Measurements from ENCODE around the gene INSRR. TPM values are rescaled to one million over a fixed set of nuclear protein-coding genes. Genes with fewer than 3 reads are reported as not detected.

The INSRR gene
- total and polyA plus RNA-seq, 9 of the 15 experiments (the other 6 are each of a cell fraction or from before 2014, with no cell fraction given): 0.03 to 0.18 (median 0.06) TPM; not detected in 3

- TF ChIP-seq THAP12 (CRISPR knock-in tag; IDR thresholded peaks at IDR 0.05) (0 out of 2 replicates have a peak, but pooled peaks have one; percentile 12), CTCF (IDR thresholded peaks at IDR 0.05 in 2 of 3, conservative IDR thresholded peaks at IDR 0.05 in 1 of 3; ENCODE audit: insufficient read depth in 2 of 3, low read depth in 1 of 3, low read length in 3 of 3) (peak; percentile 68 to 79 (median 77)), MAFF (IDR thresholded peaks at IDR 0.05; ENCODE audit: low read length) (no peak), FOXJ2 (tag; IDR thresholded peaks at IDR 0.05) (no peak), ELF2 (CRISPR knock-in tag; IDR thresholded peaks at IDR 0.05) (peak; percentile 72), ZNF583 (CRISPR knock-in tag; IDR thresholded peaks at IDR 0.05) (peak; percentile 67; the same call in 1 of the 2 replicates), YY1 (IDR thresholded peaks at IDR 0.05; ENCODE audit: borderline replicate concordance in 1 of 3, control insufficient read depth in 1 of 3, extremely low read depth in 1 of 3, insufficient read depth in 3 of 3, insufficient read length in 1 of 3, insufficient replicate concordance in 2 of 3, low read depth in 1 of 3, low read length in 2 of 3) (peak in 1 of 3 experiments; percentile 63), RB1 (IDR thresholded peaks at IDR 0.05; ENCODE audit: low read depth) (peak; percentile 83), ETV1 (tag; conservative IDR thresholded peaks at IDR 0.05; ENCODE audit: low read depth) (peak; percentile 67; the same call in 1 of the 2 replicates), NBN (IDR thresholded peaks at IDR 0.05; ENCODE audit: low read depth) (peak; percentile 31; the same call in 1 of the 2 replicates), KAT2B (IDR thresholded peaks at IDR 0.05; ENCODE audit: low read depth, low read length) (no peak), NRF1 (conservative IDR thresholded peaks at IDR 0.05 in 1 of 2, IDR thresholded peaks at IDR 0.05 in 1 of 2) (peak; percentile 47 to 67), PHF20 (IDR thresholded peaks at IDR 0.05; ENCODE audit: partially characterized antibody) (peak; percentile 61), ZNF146 (CRISPR knock-in tag; IDR thresholded peaks at IDR 0.05; ENCODE audit: unreplicated experiment) (no peak), ZNF140 (CRISPR knock-in tag; IDR thresholded peaks at IDR 0.05) (no peak), ZFP1 (CRISPR knock-in tag; IDR thresholded peaks at IDR 0.05) (no peak), ZBTB7A (IDR thresholded peaks at IDR 0.05; ENCODE audit: borderline replicate concordance, control insufficient read depth, low read depth, low read length) (peak; percentile 73), NFXL1 (CRISPR knock-in tag; IDR thresholded peaks at IDR 0.05) (no peak), SNAPC5 (CRISPR knock-in tag; IDR thresholded peaks at IDR 0.05) (no peak), KLF6 (CRISPR knock-in tag; IDR thresholded peaks at IDR 0.05; ENCODE audit: borderline replicate concordance) (peak; percentile 87; the same call in 1 of the 2 replicates)
- TF ChIP-seq, protein P1, sequence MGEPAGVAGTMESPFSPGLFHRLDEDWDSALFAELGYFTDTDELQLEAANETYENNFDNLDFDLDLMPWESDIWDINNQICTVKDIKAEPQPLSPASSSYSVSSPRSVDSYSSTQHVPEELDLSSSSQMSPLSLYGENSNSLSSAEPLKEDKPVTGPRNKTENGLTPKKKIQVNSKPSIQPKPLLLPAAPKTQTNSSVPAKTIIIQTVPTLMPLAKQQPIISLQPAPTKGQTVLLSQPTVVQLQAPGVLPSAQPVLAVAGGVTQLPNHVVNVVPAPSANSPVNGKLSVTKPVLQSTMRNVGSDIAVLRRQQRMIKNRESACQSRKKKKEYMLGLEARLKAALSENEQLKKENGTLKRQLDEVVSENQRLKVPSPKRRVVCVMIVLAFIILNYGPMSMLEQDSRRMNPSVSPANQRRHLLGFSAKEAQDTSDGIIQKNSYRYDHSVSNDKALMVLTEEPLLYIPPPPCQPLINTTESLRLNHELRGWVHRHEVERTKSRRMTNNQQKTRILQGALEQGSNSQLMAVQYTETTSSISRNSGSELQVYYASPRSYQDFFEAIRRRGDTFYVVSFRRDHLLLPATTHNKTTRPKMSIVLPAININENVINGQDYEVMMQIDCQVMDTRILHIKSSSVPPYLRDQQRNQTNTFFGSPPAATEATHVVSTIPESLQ (CRISPR knock-in tag; IDR thresholded peaks at IDR 0.05): peak; percentile 98; the same call in 1 of the 2 replicates
Measured at GRCh38 chr1:156813750-156814570, 45.0 kb downstream of the INSRR start (continued).

All from K562 (cell line).